Embryonic facial prominence (tissue), 1 donor: ENCODE results near the gene ANKRD33.

Source experiments
- DNase-seq: peaks from one replicate; pipeline ENCODE4 v3.0.0-alpha.2; 2016; ENCODE audit errors: extremely low spot score

Gene ANKRD33

DNA sequence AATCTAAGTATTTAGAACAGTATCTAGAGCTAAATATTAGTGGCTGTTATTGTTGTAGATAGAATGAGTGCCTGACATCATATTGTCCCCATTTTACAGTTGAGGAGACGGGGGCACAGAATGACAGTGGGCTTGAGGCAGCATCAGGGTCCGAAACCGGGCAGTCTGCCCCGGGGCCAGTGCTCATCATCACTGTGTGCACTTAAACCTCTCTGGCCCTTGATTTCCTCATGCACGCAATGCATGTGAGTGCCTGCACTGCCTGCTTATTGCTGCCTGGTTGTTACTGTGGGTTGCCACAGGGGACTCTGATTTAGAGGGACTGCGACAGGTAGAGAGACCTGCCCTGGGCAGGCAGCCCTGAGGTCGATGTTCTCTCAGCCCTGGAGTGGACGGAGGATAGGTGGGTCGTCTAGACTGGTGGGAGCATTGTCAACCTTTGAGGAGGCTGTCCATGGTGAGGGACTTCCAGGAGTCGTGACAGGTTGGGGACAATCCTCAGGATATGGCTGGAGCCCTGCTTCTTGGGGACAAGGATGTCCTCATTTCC, 29.2 kb downstream of the ANKRD33 start:
- DNase-seq = no peak

DNA sequence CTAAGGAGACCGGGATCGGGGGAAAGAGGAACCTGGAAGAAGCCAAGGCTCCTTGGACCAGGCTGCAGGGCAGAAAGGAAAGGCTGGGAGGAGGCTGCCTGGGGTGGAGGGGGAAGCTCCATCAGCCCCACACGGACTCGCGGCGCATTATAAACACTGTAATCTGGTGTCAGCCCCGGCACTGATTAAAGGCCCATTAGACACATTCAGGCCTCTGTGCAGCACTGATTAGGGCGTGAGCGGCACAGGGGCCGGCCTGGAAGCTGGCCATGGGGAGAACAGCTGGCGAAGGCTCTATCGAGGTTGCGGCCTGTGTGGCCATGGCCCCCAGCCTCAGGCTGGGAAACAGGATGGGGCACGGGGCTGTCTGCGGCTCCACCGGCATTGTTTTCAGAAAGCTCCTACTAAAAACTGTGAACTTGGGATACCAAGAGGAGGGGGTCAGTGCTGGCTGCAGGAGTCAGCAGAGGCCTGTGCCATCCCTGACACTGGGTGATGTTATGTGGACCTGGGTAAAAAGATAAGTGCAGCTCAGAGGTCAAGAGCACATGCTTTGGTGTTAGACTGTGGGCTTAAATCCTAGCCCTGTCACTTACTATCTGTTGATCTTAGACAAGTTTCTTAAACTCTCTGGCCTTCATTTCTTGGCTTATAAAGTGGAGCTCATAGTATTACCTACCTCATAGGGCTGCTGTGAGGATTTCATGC, 30.0 kb downstream of the ANKRD33 start:
- DNase-seq = no peak

DNA sequence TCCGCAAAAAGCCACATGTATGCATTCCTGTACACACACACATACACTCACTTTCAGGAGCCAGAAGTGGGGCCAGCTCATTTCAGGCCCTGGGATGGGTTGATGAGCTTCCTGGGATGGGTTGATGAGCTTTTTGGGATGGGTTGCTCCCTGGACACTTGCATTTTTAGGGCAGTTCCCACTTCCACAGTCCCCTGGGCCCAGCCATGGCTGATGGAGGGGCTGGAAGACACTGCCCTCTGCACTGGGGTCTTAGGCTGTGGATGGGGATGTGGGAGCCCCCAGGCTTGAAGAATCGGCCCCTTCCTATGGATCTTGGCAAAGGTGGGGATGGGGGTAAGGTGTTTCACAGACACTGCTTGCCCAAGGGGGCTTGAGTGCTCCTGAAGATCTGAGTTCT, 32.1 kb downstream of the ANKRD33 start:
- DNase-seq = no peak

DNA sequence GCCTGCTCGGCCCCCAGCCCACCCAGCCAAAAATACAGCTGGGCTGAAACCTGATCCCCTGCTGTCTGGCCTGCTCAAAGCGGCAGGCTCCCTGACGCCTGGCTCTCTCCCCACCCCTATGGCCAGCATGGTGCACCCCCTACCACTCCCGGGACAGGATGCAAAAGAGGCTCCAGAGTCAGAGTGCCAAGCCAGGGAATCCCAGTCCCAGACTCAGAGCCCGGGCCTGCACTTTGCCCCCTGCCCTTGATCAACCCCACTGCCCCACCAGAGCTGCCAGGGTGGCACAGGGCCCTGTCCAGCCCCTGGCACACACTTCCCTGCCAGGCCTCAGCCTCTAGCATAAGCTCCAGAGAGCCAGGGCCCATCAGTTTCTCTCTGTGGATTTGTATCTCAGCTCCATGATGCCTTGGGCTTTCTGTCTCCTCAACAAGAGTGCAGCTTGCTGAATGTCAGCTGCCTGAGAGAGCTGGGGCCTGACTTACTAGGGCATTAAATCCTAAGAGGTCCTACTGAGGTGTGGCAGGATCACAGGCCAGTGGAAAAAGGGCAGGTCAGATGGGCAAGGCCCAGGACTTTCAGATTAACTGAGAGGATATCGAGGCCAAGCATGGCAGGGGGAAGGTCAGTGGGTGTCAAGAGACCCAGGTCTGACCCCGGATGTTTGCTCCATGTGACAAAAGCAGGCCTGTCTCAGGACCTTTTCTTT, 33.3 kb downstream of the ANKRD33 start:
- DNase-seq = no peak

DNA sequence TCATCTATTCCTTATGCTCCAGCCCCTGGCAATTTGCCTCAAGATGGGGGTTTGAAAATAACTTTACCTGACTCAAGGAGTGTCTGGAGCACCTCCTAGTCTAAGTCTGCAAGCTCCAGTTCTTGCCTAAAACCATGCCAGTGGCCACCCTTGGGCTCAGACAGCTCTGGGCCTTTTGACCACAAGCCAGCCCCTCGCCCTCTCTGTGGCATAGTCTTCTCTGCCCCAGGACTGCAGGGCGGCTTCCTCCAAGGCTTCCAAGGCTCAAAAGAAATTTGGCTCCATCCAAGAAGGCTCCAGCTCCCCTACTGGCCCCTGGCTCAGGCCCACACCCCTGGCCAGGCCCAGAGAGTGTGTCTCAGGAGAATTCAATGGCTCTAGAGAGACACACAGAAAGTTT, 34.2 kb downstream of the ANKRD33 start:
- no peak for DNase-seq

DNA sequence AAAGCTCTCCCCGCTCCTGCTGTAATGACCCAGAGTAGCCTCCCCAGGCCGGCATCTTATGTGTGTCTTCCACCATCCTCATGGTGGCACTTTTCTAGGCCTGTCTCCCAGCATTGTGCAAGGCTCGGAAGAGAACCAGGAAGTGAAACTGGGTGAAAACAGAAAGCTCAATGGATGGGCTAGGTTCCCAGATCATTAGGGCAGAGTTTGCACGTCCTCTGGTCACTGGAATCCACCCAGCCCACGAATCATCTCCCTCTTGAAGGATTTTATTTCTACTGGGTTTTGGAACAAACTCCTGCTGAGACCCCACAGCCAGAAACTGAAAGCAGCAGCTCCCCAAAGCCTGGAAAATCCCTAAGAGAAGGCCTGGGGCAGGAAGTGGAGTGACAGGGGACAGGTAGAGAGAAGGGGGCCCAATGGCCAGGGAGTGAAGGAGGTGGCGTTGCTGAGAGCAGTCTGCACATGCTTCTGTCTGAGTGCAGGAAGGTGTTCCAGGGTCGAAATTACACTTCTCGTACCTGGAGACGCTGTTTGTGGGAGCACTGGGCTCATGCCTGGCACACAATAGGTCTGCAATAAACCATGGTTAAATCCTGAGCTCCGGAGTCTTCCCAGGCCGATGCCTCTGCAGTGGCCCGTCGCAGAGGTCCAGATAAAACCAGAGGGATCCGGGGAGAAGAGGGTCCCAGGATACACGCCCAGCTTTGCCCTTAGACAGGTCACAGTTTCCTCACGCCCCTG, 35.0 kb downstream of the ANKRD33 start:
- no peak for DNase-seq

DNA sequence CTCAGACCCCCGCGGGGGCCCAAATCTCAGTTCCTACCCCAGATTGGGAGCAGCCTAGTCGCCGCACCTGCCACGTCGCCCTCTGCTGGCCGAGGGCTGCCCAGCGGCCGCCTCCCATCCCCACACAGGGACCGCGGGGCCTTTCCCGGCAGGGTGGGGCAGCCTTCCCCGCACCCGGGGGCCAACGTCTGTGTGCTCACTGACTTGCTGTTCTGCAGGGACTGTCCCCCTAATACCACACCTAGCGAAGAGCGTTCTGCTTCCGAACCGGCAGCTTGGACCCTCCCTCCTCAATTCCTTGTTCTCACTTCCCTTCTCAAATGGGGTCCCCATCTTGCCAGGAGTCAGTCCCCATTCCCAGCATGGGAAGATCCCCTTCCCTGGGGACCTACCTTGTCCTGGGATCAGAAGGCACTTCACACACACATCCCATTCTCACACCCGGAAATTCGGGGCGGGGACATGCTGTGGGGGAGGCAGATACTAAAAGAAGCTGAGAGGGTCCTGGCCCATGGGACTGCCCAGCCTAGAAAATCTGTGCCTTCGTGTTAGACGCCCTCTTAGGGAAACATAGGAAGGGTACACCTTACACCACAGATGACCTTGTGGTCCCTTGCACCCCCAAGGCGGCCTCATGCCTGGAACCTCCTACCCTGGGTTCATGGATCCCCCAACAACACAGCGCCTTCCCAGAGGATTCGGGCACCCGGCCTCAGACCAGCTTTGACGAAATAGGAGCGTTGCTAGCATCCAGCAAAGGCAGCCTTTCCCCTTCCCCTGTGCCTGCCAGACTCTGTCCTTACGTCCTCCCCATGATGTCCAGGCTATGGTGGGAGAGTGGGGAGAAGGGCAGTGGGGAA, 35.8 kb downstream of the ANKRD33 start:
- no peak for DNase-seq

DNA sequence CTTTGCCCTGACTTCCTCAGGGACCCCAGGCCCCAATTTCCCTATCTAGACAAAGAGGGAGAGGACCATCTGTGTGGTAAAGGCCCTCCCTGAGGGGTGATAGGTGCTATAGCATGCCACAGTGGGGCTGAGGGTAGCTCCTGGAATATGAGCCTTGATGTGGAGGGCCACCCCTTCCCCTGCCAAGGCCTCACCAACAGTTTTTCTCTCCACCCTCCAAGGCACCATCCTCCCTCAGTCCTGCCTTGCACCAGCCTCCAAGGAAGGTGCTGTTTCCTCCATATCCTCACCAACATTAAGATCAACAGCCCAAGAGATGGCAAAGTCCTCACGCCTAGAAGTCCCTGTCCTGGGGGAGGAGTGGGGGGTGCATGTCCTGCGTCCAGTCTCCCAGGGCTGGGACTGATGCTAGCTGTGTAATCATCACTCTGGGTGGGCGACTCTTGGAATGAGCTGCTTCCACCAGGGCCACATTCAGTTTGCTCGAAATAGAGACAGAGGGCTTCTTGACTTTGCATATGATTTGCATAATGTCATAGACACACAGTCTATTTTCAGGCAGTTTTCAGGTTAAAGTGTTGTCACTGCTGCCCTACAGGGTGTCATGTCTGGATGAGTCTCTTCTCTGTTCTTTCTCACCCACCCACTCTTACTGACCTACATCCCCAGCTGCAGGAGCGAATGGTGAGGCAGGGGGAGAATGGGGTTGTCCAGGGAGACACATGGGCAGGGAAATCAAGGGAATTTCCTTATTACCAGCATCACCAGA, 36.8 kb downstream of the ANKRD33 start:
- no peak for DNase-seq

DNA sequence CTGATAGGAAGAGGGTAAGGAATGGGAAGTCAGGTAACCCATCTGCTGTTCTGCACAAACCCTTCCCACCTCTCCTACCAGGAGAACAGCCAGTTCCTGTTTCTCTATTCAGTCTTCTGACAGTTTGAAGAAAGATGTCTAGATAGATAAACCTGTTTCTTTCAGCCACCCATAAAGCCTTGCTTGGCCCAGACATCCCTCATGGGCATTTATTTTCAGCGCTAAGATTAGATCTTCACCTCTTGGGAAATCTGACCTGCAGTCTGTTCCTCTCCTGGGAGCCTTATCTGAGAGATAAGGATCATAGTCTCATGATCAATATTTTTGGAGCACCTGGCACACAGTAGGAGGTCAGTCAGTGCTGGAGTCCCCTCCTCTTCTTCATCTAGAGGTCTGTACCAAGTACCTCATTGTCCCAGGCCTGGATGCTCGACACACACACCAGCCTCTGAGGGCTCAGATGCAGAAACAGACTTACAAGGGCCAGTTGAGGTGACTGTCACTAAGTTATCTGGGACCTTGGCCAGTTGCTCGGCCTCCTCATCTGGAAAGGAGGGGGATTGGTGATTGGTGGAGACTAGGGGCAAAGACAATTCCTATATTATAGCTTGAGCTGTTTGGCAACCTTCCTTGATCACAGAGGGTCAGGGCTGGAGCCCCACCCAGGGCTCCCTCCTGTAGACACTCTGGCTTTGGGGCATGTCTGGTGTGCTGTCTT, 37.6 kb downstream of the ANKRD33 start:
- no peak for DNase-seq

DNA sequence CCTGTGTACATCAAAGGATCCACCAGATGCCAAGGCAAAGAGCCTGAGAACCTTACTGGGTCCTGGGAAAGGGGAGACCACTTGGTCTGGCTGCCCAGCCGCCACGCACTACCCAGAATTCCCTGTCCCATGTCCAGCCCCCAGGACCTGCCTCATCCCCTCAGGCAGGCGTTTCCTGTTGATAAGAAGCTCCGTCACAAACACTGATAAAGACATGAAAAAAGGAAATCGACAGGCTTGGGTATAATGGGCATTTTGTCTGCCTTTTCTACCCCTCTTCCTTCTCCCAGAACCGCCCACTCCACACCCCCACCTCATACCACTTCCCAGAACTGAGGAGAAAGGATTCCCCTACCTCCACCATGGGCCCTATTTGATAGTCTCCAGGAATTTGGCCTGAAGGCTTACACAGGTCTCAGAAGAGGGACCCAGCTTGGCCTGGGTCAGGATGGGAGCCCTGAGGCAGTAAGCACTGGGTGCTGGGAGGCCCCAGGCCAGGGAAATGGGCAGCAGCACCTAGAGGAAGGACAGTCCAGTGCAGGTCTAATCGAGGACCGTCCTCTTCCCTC, 38.2 kb downstream of the ANKRD33 start:
- DNase-seq = no peak

DNA sequence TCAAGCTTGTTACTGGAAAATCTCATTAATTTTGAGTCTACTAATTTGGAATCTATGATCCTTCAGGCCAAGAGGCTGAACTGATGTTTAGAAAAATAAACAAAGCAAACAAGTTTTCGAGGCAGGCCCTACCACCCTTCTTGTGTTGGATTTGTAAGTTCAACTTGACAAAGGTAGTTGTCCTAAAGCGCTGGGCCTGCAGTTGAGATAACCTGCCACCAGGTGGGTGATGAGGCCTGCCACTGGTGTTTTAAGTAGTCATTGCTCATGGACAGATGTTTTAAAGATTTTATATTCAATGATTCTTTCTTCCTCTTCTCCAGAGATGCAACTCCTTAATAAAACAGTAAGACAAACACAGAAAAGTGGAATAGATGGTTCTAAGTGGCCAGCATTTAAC, 38.8 kb downstream of the ANKRD33 start:
- no peak for DNase-seq

DNA sequence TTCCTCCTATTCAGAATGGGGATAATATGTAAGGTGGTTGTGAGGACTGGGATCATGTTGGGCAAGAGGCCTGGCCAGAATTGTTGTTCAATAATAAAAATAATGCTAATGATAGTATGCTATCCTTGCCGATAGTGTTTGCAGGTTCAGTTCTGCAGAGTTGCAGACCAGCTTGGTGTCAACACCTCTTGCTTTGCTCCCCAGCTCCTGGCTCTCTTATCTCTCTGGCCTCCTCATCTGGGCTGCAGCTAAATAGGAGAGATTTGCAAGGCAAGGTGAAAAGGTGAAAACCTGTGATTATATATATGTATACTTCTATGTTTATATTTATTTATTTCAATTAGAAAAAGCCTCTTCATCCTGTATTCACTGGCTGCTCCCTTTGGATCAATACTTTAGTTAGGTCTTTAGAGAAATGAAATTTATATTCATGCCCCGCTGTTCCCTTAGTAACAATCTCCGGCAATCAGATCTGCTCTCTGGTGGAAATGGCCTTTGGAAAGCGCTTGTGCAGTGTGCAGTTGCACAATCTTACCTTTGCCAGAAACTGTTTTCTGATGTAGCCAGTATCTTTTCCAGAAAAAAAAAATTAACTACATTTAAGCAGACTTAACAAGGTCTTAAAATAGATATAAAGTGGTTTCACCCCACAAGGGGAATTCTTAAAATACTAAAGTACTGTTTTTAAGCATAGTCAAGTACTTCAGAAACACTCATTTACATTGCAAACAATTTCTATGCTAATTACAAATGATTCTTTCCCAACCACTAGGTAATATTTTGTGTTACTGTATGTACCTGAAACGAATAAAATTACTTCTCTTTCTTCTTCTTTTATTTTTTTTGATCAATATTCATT, 44.5 kb downstream of the ANKRD33 start:
- DNase-seq = no peak

DNA sequence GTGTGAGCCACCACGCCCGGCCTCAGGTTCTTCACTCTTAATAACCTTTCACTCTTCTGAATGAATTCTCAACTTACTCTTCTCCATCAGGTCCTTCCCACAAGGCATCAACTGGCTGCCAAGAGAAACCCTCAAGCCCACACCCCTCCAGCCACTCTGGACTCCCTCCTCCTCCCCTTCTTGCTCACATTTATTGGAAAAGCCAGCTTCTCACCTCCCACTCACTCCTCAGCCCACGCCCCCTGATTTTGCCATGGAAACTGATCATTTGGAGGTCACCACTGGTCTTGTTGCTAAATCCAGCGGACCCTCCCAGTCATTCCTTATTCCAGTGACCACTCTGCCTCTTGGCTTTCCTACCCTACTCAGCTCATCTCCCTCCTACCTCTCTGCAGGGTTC, 46.2 kb downstream of the ANKRD33 start:
- DNase-seq = no peak

DNA sequence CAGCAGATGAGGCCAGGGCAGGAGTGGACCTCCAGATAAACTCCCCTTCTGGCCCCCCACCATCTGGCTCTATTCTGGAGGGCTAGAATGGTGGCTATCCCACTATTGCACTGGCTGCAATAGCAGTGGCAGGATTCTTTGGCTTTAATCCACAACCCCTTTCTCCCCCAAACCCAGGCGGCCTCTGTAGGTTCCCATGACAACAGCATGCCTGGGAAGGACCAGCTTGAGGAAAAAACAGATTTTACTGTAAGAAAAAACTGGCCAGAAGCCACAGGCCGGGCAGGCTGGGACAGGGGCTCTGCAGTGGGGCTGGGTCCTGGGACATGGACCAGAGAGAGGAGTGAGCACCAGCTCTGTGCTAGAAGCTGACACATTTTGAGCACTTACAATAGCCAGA, 50.0 kb downstream of the ANKRD33 start:
- DNase-seq = no peak

DNA sequence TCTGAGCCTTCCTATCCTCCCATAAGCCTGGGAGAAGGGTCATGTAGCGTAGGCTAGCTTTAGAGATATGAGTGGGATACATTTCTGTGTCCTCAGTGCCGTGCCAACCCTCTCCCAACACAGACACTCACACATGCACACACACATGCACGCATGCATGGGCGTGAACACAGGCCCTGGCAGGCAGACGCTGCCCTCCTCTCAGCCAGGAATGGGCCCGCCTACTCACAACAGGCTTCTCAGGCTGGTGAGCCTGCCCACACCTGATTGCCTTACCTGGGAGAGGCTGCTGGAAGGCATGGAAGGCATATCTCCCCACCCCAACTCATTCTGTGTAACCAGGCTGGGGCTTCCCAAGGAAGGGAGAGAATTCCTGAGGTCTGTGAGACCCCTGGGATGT, 50.8 kb downstream of the ANKRD33 start:
- DNase-seq = no peak

DNA sequence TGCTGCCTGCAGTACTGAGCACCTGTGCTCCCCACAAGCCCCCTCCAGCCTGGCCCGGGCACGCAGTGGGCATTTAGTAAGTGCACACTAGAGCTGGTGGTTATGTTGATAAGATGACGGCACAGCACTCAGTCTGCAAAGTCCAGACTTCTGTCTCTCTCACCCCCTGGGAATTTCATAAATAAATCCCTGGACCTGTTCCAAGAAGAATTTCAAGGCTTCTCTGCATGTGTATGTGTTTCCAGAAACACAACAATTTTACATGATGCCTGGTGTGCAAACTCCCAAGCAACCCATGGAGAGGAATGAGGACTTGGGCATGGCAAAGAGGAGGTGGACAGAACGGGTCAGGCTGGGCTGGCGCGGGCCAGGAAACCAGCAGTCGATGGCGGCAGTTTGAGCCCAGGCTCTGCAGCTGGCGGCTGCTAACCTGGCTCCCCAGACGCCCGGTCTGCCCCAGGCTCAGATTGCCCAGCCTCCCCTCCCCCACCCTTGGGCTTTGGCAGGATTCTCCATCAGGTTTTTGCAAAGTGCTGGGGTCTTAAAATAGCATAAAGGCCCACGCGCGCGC, 53.2 kb downstream of the ANKRD33 start:
- no peak for DNase-seq
